HG03558 (cell line): ENCODE measurements around the gene ATAD2B.
A peak's percentile ranks its signal among the peaks of the same experiment; 100 is the strongest.
"Not testable (repeated sequence)": the region's sequence is repeated elsewhere in the genome, so short reads cannot be mapped to it uniquely, and the experiment has no call there.

ENCODE experiments used
- ATAC-seq: cut with Tn5 transposase; IDR thresholded peaks from one replicate; pipeline ENCODE4 v1.9.1; 2021; ENCODE audit warnings: moderate number of reproducible peaks; ENCODE audit not compliant: unreplicated experiment; ENCODE audit errors: extremely low read depth

Gene ATAD2B

GRCh38 chr2:23801396-23801795 is 125.5 kb downstream of the ATAD2B start:
- no peak for ATAC-seq

- no peak for ATAC-seq
These were observed 132.7 kb downstream of the ATAD2B start for GRCh38 chr2:23794234-23794633.

- ATAC-seq, result no peak
These were observed 133.4 kb downstream of the ATAD2B start for GRCh38 chr2:23793476-23793875.

- ATAC-seq, result no peak
These were observed 135.9 kb downstream of the ATAD2B start for GRCh38 chr2:23791030-23791429.

- ATAC-seq, result no peak
These were observed 137.9 kb downstream of the ATAD2B start for GRCh38 chr2:23789012-23789411.

- ATAC-seq, result peak; percentile 58
These were observed 138.8 kb downstream of the ATAD2B start for GRCh38 chr2:23788100-23788499.

GRCh38 chr2:23784971-23785370 is 142.0 kb downstream of the ATAD2B start:
- no peak for ATAC-seq

- no peak for ATAC-seq
These were observed 144.3 kb downstream of the ATAD2B start for GRCh38 chr2:23782646-23783045.

- ATAC-seq, result no peak
These were observed 144.8 kb downstream of the ATAD2B start for GRCh38 chr2:23782126-23782525.

GRCh38 chr2:23780465-23780864 is 146.5 kb downstream of the ATAD2B start:
- ATAC-seq, result not testable (repeated sequence)

- no peak for ATAC-seq
These were observed 149.1 kb downstream of the ATAD2B start for GRCh38 chr2:23777826-23778225.

GRCh38 chr2:23776021-23776420 is 150.9 kb downstream of the ATAD2B start:
- no peak for ATAC-seq

- no peak for ATAC-seq
These were observed 154.2 kb downstream of the ATAD2B start for GRCh38 chr2:23772684-23773083.

GRCh38 chr2:23772056-23772455 is 154.9 kb downstream of the ATAD2B start:
- ATAC-seq, result no peak

GRCh38 chr2:23769364-23769763 is 157.6 kb downstream of the ATAD2B start:
- no peak for ATAC-seq

- ATAC-seq, result no peak
These were observed 158.9 kb downstream of the ATAD2B start for GRCh38 chr2:23767876-23768621.

- ATAC-seq, result no peak
These were observed 164.8 kb downstream of the ATAD2B start for GRCh38 chr2:23762141-23762540.

GRCh38 chr2:23761638-23762037 is 165.3 kb downstream of the ATAD2B start:
- ATAC-seq, result no peak

- no peak for ATAC-seq
These were observed 166.2 kb downstream of the ATAD2B start for GRCh38 chr2:23760736-23761135.

GRCh38 chr2:23757686-23758433 is 169.1 kb downstream of the ATAD2B start:
- no peak for ATAC-seq

GRCh38 chr2:23756593-23757292 is 170.2 kb downstream of the ATAD2B start:
- no peak for ATAC-seq
